Measurements from ENCODE around the gene CD200. TPM values are rescaled to one million over a fixed set of nuclear protein-coding genes. Genes with fewer than 3 reads are reported as not detected.
"Not testable (repeated sequence)": the region's sequence is repeated elsewhere in the genome, so short reads cannot be mapped to it uniquely, and the experiment has no call there.

Gene CD200
- total RNA-seq, 4 donors from 2014 or later: 1.1 to 4.1 (median 3.6) TPM; not detected in 1

- Histone ChIP-seq H3K9me3 (peaks cover 0 to 6% of the 10 kb centered on the region in 2 donors), H3K36me3 (no peaks in the 10 kb centered on the region), H3K27me3 (no peaks in the 10 kb centered on the region), H3K4me3 (no peak overlapping the region), H3K27ac (peak overlapping the region; percentile 22 to 70 (median 64)), H3K4me1 (peaks cover 11 to 33% (median 19%) of the 10 kb centered on the region in 4 donors)
- in situ Hi-C loops (cut with MboI; ENCODE audit: low pct_ligation_motif_present in 1 of 4, low pct_unique_long_range_greater_than_20kb in 1 of 4, low sequenced_read_pairs in 3 of 4) (no loop called here), intact Hi-C loops (cut with DNase I; ENCODE audit: low total_unique reads) (no loop called here)
- no peak for DNase-seq
- WGBS, 2 donors (ENCODE audit: low coverage in 1 of 2): 37 to 44% methylated on average over 5 of the region's 5 CpGs
- TF ChIP-seq, protein P1, sequence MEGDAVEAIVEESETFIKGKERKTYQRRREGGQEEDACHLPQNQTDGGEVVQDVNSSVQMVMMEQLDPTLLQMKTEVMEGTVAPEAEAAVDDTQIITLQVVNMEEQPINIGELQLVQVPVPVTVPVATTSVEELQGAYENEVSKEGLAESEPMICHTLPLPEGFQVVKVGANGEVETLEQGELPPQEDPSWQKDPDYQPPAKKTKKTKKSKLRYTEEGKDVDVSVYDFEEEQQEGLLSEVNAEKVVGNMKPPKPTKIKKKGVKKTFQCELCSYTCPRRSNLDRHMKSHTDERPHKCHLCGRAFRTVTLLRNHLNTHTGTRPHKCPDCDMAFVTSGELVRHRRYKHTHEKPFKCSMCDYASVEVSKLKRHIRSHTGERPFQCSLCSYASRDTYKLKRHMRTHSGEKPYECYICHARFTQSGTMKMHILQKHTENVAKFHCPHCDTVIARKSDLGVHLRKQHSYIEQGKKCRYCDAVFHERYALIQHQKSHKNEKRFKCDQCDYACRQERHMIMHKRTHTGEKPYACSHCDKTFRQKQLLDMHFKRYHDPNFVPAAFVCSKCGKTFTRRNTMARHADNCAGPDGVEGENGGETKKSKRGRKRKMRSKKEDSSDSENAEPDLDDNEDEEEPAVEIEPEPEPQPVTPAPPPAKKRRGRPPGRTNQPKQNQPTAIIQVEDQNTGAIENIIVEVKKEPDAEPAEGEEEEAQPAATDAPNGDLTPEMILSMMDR (IDR thresholded peaks at IDR 0.05): no peak
- TF ChIP-seq POLR2AphosphoS5 (IDR thresholded peaks at IDR 0.05) (no peak), POLR2A (IDR thresholded peaks at IDR 0.05) (no peak), EP300 (IDR thresholded peaks at IDR 0.05; ENCODE audit: low read depth) (no peak)
These were observed 62.4 kb downstream of the CD200 start for GRCh38 chr3:112395181-112395895.

DNA sequence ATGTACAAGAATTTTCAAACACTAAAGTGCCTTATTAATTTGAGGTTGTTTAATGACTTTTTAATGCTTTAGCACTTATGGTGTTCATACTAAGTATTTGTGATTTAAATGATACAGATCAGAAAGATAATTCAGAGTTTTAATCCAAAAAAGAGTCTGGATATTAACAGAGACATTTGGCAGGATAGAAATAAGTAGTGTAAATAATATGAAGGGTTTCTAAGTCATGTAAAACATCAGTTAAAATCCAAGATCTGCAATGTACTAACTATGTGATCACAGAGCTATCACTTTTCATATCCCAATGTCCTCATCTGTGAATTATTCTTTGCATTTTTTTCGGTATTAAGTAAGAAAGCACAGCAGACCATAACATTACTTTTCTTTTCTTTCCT, 62.9 kb downstream of the CD200 start:
- TF ChIP-seq POLR2A (IDR thresholded peaks at IDR 0.05) (no peak), POLR2AphosphoS5 (IDR thresholded peaks at IDR 0.05) (no peak), EP300 (IDR thresholded peaks at IDR 0.05; ENCODE audit: low read depth) (no peak)
- TF ChIP-seq, protein P1 (IDR thresholded peaks at IDR 0.05): no peak
- intact Hi-C loops (cut with DNase I; ENCODE audit: low total_unique reads) (no loop called here), in situ Hi-C loops (cut with MboI; ENCODE audit: low pct_ligation_motif_present in 1 of 4, low pct_unique_long_range_greater_than_20kb in 1 of 4, low sequenced_read_pairs in 3 of 4) (no loop called here)
- Histone ChIP-seq H3K27ac (peak overlapping the region; percentile 22 to 70 (median 64)), H3K4me3 (no peak overlapping the region), H3K36me3 (no peaks in the 10 kb centered on the region), H3K9me3 (peaks cover 0 to 6% of the 10 kb centered on the region in 2 donors), H3K4me1 (peaks cover 8 to 29% (median 19%) of the 10 kb centered on the region in 4 donors), H3K27me3 (no peaks in the 10 kb centered on the region)
- no peak for DNase-seq
- WGBS, 2 donors (ENCODE audit: low coverage in 1 of 2): 0% methylated on average over 1 of the region's 1 CpG

- no peaks in the 10 kb centered on the region for H3K36me3 ChIP-seq
- peaks cover 0 to 6% of the 10 kb centered on the region in 2 donors for H3K9me3 ChIP-seq
- intact Hi-C loops (cut with DNase I; ENCODE audit: low total_unique reads) (no loop called here), in situ Hi-C loops (cut with MboI; ENCODE audit: low pct_ligation_motif_present in 1 of 4, low pct_unique_long_range_greater_than_20kb in 1 of 4, low sequenced_read_pairs in 3 of 4) (no loop called here)
- H3K4me1 ChIP-seq: peaks cover 0 to 19% (median 8%) of the 10 kb centered on the region in 4 donors
- no peak overlapping the region for H3K27ac ChIP-seq
- DNase-seq: no peak
- no peak for TF ChIP-seq POLR2A (IDR thresholded peaks at IDR 0.05)
- no peak for TF ChIP-seq EP300 (IDR thresholded peaks at IDR 0.05; ENCODE audit: low read depth)
- no peak for TF ChIP-seq POLR2AphosphoS5 (IDR thresholded peaks at IDR 0.05)
- TF ChIP-seq, protein P1 (IDR thresholded peaks at IDR 0.05): no peak
- no peaks in the 10 kb centered on the region for H3K27me3 ChIP-seq
- no peak overlapping the region for H3K4me3 ChIP-seq
These were observed 64.6 kb downstream of the CD200 start for GRCh38 chr3:112397556-112397955.

GRCh38 chr3:112399064-112399463, 66.1 kb downstream of the CD200 start:
- H3K4me3 ChIP-seq: no peak overlapping the region
- H3K4me1 ChIP-seq: peaks cover 0 to 17% (median 10%) of the 10 kb centered on the region in 4 donors
- no peak overlapping the region for H3K27ac ChIP-seq
- DNase-seq: no peak
- intact Hi-C loops (cut with DNase I; ENCODE audit: low total_unique reads) (no loop called here), in situ Hi-C loops (cut with MboI; ENCODE audit: low pct_ligation_motif_present in 1 of 4, low pct_unique_long_range_greater_than_20kb in 1 of 4, low sequenced_read_pairs in 3 of 4) (no loop called here)
- WGBS, 2 donors (ENCODE audit: low coverage in 1 of 2): 75 to 76% methylated on average over 2 of the region's 2 CpGs
- no peaks in the 10 kb centered on the region for H3K27me3 ChIP-seq
- no peaks in the 10 kb centered on the region for H3K36me3 ChIP-seq
- no peaks in the 10 kb centered on the region for H3K9me3 ChIP-seq
- no peak for TF ChIP-seq POLR2A (IDR thresholded peaks at IDR 0.05)
- TF ChIP-seq POLR2AphosphoS5 (IDR thresholded peaks at IDR 0.05): no peak
- TF ChIP-seq, protein P1 (IDR thresholded peaks at IDR 0.05): no peak
- no peak for TF ChIP-seq EP300 (IDR thresholded peaks at IDR 0.05; ENCODE audit: low read depth)

- H3K9me3 ChIP-seq; H3K36me3 ChIP-seq; H3K27ac ChIP-seq; DNase-seq; intact Hi-C loops (cut with DNase I; ENCODE audit: low total_unique reads); in situ Hi-C loops (cut with MboI; ENCODE audit: low pct_ligation_motif_present in 1 of 4, low pct_unique_long_range_greater_than_20kb in 1 of 4, low sequenced_read_pairs in 3 of 4); H3K4me3 ChIP-seq; H3K27me3 ChIP-seq: not testable (repeated sequence)
- 87 to 90% methylated on average over 4 to 6 of the region's 6 CpGs for WGBS, 2 donors (ENCODE audit: low coverage in 1 of 2)
- H3K4me1 ChIP-seq: peaks cover 0 to 12% (median 8%) of the 10 kb centered on the region in 4 donors
These were observed 66.6 kb downstream of the CD200 start for GRCh38 chr3:112399554-112399953.

DNA sequence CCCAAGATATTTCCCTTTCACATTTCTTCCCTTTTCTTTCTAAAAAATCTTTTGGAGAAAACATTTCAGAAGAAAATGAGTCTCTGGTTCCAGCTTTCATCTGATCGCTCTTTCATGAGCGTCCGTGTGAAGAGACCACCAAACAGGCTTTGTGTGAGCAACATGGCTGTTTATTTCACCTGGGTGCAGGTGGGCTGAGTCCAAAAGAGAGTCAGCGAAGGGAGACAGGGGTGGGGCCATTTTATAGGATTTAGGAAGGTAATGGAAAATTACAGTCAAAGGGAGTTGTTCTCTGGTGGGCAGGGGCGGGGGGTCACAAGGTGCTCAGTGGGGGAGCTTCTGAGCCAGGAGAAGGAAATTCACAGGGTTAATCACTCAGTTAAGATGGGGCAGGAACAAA, 67.4 kb downstream of the CD200 start:
- intact Hi-C loops (cut with DNase I; ENCODE audit: low total_unique reads); H3K27me3 ChIP-seq; H3K36me3 ChIP-seq; in situ Hi-C loops (cut with MboI; ENCODE audit: low pct_ligation_motif_present in 1 of 4, low pct_unique_long_range_greater_than_20kb in 1 of 4, low sequenced_read_pairs in 3 of 4); H3K27ac ChIP-seq; H3K4me3 ChIP-seq; DNase-seq; H3K9me3 ChIP-seq: not testable (repeated sequence)
- 83 to 91% methylated on average over 5 of the region's 5 CpGs for WGBS, 2 donors (ENCODE audit: low coverage in 1 of 2)
- H3K4me1 ChIP-seq: peaks cover 0 to 12% (median 8%) of the 10 kb centered on the region in 4 donors

All from transverse colon (tissue), 4 donors.